Forelimb muscle (tissue), 1 donor: Measurements from ENCODE around the gene PDGFC. TPM values are rescaled to one million over a fixed set of nuclear protein-coding genes. Genes with fewer than 3 reads are reported as not detected.

Source experiments
- DNase-seq: peaks from one replicate; pipeline ENCODE4 v3.0.0-alpha.2; 2013; ENCODE audit warnings: low read depth
- polyA plus RNA-seq: library from polyadenylated mRNA; unstranded; fragments of 120-200 nt; gene quantifications from one replicate; pipeline ENCODE4 v1.2.1, GENCODE V29; 2013; ENCODE audit not compliant: insufficient read length

PDGFC gene
- polyA plus RNA-seq, 1 donor = 26.3 TPM

DNA sequence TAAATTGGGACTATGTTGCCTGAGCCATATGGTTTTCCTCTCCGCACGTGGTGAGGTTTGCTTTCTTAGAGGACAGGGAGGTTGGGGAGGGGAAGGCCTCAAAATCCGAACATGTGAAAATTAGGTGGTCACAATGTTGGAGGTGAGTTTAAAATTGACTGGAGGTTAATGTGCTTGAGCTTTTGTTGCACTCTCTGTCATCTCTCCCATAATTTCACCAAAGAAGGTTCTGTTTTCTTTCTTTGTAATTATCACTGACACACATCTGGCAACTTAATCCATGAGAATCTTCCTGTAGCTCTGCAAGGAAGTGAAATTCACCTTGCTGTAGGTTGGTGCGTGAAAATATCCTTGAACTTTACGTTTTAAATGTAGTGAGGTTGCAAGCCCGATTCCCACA, 225.5 kb downstream of the PDGFC start:
- DNase-seq = no peak

DNA sequence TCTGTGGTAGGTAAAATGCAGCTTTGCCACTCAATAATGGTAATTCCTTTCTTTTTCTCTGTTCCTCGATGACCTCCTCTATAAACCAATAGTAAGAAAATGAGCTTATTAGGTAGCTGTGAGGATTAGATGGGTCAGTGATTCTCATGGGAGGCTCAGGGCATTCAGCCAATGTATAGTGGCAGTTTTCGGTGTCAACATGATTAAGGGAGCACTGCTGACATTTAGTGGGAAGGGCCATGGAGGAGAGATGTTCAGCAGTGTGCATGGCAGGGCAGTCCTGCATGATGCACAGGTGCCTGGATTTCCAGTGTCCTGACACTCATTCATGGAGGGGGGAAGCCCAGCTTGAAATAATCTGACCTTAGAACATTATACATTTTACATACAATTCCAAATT, 232.8 kb downstream of the PDGFC start:
- no peak for DNase-seq

DNA sequence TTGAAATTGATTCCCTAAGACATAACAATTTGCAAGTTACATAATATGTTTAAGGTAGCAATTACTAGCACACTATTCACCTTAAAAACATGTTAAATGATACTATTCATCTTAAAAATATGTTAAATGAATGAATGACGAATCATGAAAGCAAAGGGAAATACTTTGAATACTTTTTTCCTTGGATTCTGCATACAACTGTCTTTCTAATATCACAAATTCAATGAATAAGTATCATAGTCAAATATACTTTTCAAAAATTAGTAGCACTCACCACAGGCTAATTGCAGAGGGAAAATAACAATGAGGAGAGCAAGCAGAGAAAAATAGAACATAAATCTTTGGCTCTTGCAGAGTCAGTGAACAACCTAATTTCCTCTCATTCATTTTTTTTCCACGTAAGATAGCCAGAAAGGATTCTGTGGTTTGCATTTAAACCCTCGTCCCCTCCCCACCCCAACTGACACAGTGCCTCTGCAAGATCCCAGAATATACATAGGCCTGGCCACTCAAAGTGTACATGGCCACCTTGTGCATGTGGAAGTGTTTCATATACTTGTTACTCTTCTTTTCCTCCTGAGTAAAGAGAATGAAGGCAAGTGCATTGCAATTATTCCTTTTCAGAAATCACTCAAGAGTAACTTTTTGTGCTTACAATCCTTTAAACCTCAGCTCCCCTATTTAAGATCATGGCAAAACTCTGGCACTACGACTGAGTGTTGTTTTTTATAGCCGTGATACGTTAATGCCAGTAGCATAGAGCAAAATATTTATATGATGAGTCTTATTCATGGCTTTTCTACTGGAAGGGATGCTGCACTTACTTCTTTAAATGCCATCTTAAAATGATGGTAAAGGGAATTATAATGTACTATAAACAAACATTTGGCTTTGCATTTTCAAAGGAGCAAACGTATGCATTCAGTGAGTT, 236.4 kb downstream of the PDGFC start:
- DNase-seq = no peak

DNA sequence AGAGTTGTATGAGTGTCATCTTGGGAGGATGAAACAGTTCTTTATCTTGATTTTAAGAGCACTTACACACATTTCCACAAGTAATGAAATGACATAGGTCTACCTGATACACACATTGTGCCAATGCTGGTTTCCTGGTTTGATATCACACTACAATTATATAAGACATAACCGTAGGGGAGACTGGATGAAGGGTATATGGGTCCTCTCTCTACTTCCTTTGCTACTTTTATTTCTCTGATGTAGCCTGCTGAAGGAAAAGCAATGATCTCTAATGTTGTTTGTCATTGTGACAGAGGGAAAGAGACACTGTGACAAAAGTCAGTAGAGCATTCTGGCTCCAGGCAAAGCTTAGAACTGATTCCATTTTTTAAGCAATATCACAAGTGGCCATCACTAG, 238.0 kb downstream of the PDGFC start:
- DNase-seq = no peak

DNA sequence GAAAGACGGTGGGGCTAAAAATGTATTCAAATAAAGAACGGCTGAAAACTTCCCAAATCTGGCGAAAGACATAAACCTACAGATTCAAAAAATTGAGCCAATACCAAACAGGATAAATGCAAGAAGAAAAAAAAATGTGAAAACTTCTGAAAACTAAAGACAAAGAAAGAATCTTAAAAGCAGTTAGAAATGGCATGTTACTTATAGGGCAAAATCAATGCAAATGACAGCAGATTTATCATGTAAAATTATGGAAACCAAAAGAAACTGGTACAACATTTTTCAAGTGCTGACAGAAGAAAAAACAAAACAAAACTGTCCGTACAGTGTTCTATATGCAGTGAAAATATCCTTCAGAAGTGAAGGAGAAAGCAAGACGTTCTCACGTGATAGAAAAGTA, 239.0 kb downstream of the PDGFC start:
- no peak for DNase-seq

DNA sequence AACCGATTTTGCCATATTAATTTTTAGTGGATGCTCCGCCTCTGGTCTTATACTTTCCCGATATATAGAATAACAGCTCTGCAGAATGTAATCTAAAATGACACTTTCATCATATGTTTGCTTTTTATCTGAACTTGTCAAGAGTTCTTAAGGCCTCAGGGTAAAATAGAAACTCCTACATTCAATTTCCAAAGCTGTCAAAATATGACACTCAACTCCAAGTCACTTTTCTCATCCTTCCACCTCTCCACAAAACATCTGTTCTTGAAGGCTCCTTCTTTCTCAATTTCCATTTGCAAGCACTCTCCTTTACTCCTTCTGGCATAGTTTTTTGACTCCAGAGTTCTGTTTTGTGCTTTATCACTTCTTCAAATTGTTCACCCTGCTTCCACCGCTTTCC, 242.2 kb downstream of the PDGFC start:
- DNase-seq = no peak

DNA sequence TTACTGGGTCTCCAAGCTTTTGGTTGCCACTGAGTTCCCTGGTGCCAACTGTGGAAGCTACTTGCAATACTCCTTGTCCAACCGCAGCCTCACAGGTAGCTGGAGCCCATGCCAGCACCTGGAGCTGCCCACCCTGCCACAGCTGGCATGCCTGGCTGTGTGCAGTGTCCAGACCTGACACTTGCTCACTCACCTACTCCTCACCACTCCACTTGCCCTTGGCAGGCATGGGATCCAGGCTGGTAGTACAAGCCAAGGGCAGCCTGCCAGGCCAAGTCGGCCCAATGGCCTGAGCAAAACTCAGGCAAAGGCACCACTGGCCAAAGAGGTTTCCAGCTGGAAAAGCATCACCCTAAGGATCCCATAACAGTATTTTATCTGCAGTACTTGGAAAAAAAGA, 246.3 kb downstream of the PDGFC start:
- DNase-seq = no peak

DNA sequence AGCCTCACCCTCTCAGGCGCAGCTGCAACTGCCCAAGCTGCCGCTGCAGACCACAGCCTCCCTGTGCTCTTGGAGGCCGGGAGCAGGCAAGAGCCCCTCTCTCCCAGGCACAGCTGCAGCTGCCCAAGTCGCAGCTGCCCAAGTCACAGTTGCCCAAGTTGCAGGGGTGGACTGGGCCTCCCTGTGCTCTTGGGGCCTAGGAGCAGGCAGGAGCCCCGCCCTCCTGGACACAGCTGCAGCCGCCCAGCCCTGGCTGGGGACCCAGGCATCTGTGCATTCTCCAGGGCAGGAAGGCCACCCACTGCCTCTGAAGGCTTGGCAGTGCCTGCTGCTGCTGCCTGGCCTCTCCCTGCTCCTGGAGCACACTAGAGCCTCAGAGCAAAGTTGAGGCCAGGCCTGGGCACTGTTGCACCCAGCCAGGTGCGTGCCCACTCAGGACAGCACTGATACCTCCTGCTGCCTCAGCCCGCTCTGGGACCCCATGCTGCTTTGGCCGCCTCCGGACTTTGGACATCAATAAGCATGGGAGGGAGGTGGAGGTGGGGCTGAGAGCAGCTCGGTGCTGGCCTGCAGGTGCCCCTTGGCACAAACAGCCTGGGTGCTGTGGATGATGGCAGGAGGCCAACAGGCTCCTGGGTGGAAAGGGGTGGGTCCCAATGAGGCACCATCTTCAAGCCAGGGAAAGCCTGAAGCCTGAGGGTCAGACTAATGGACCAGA, 247.5 kb downstream of the PDGFC start:
- DNase-seq = no peak

DNA sequence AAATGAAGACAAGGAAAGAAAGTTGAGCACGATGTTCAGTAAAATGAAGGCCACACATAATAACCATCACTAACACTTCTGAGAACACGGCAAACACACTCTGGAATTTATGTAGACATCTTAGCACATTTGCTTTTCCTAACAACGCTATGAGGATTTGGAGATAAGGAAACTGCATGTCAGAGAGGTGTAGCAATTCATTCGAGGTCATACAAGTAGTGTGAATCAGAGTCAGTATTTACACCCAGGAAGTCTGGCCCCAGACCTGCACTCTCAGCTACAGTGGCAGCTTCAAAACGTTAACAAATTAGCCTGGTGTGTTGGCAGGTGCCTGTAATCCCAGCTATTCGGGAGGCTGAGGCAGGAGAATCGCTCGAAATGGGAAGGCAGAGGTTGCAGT, 253.4 kb downstream of the PDGFC start:
- DNase-seq = no peak

DNA sequence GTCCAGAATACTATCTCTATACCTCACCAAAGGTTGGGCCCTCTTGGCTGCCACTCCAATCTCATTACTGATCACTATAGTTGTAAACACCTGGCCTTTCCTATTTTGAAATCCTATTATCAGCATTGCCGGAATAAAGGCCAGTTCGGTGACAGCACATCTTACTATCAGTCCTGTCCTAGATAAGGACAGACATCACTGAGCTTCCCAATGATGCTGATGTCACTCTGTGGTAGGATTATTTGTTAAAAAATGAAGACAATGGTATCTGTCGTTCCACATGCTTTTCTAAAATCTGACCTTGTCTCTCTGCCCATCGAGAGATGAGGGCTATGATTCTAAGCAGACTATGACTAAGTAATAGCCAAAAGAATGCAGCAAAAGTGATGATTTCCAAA, 260.4 kb downstream of the PDGFC start:
- DNase-seq = no peak

Other genes with a start within 250 kb of the PDGFC start
- gene GLRB, start 104.4 kb upstream of the PDGFC start, polyA plus RNA-seq = 4.9 TPM
- gene GRIA2, start 248.9 kb upstream of the PDGFC start, polyA plus RNA-seq = 5.9 TPM